ENCODE results near the gene MTMR11. TPM values are rescaled to one million over a fixed set of nuclear protein-coding genes. Genes with fewer than 3 reads are reported as not detected.

Gene MTMR11
- total RNA-seq, 1 experiment from 2014 or later, result 3.9 TPM

GRCh38 chr1:149965440-149965839 lies 28.8 kb upstream of the MTMR11 start:
- Histone ChIP-seq H3K4ac (ENCODE audit: low read depth, low read length) (no peak overlapping the region), H2BK5ac (ENCODE audit: insufficient read length, low read length) (no peak overlapping the region), H2AK5ac (ENCODE audit: insufficient read length, low read length) (no peak overlapping the region), H3K27ac (ENCODE audit: insufficient read length, low read depth, low read length) (no peak overlapping the region), H3K56ac (ENCODE audit: insufficient read length, low read depth, low read length) (no peak overlapping the region), H3K23ac (ENCODE audit: insufficient read length, low read depth, low read length) (no peak overlapping the region), H2BK20ac (ENCODE audit: low read depth, low read length, poor library complexity, severe bottlenecking) (no peak overlapping the region), H3K14ac (ENCODE audit: insufficient read depth, low read length) (no peak overlapping the region), H3K79me2 (ENCODE audit: insufficient read depth, low read length) (no peaks in the 10 kb centered on the region), H3K9me3 (ENCODE audit: control insufficient read depth, low read depth, low read length) (no peaks in the 10 kb centered on the region), H2BK12ac (ENCODE audit: insufficient read length, low read depth, low read length) (no peak overlapping the region), H2BK15ac (ENCODE audit: low read depth, low read length) (no peak overlapping the region), H4K20me1 (ENCODE audit: control insufficient read depth, insufficient read depth, insufficient read length) (no peaks in the 10 kb centered on the region), H4K8ac (replicated peaks; ENCODE audit: insufficient read length, low read depth, low read length) (no peak overlapping the region), H2AFZ (ENCODE audit: low read length) (no peak overlapping the region), H2BK120ac (ENCODE audit: low read depth, low read length, poor library complexity, severe bottlenecking) (no peak overlapping the region), H4K91ac (ENCODE audit: insufficient read length, low read depth, low read length) (no peak overlapping the region), H3K4me2 (ENCODE audit: insufficient read depth, insufficient read length, low read length) (no peak overlapping the region), H3T11ph (ENCODE audit: low read length) (no peak overlapping the region), H3K23me2 (ENCODE audit: insufficient read length, low read depth, low read length, poor library complexity, severe bottlenecking) (no peaks in the 10 kb centered on the region), H3K9ac (ENCODE audit: extremely low read depth, insufficient read length, low read length) (no peak overlapping the region), H3K27me3 (ENCODE audit: insufficient read depth, low read length) (no peaks in the 10 kb centered on the region), H3K4me1 (ENCODE audit: insufficient read depth, low read length) (no peaks in the 10 kb centered on the region), H3K79me1 (ENCODE audit: insufficient read depth, low read depth, low read length, poor library complexity, severe bottlenecking) (no peaks in the 10 kb centered on the region), H4K5ac (ENCODE audit: insufficient read length, low read depth, low read length) (no peak overlapping the region), H3K18ac (ENCODE audit: insufficient read length, low read depth, low read length) (no peak overlapping the region)
- no CpG with 5 or more reads among the region's 3 CpGs for WGBS (ENCODE audit: extremely low coverage, insufficient read length, low lambda C conversion rate)
- Mint-ChIP-seq H3K27ac (no peak overlapping the region), H3K36me3 (ENCODE audit: insufficient read depth in 1 of 3, low read depth in 3 of 3) (peaks cover 24 to 51% (median 50%) of the 10 kb centered on the region in 3 experiments; a peak in 6 of 7 replicates), H3K4me1 (no peaks in the 10 kb centered on the region), H3K9me3 (peaks cover 0 to 3% of the 10 kb centered on the region in 2 experiments; a peak in 1 of 5 replicates), H3K4me3 (no peak overlapping the region), H3K27me3 (ENCODE audit: low read depth) (no peaks in the 10 kb centered on the region)
- no peak for DNase-seq
- TF ChIP-seq CTCF (conservative IDR thresholded peaks at IDR 0.05), result no peak

All from H9 (cell line).